Endothelial cell of umbilical vein (primary cell): ENCODE data around the gene MT2A. TPM values are rescaled to one million over a fixed set of nuclear protein-coding genes. Genes with fewer than 3 reads are reported as not detected.

Experiments used
- BruUV-seq: library from RNA; stranded (reverse); fragments of 400-500 nt; replicated peaks from 2 replicates; lab custom pipeline; 2021; lab: Mats Ljungman, UMichigan
- CTCF ChIA-PET: fragments of 300-600, 350-600 bp; sonication (Branson Sonifier 250); formaldehyde crosslinking; loops from one replicate; lab custom pipeline; 2021; ENCODE audit warnings: antibody characterized with exemption, inconsistent platforms; lab: Charles Lee
- POLR2A ChIA-PET: fragments of 300-600, 350-600 bp; sonication (Branson Sonifier 250); formaldehyde crosslinking; loops from one replicate; lab custom pipeline; 2021; ENCODE audit warnings: antibody characterized with exemption, inconsistent platforms; lab: Charles Lee
- DNase-seq: peaks from one replicate; pipeline ENCODE4 v3.0.0-alpha.2; 2011; ENCODE audit warnings: low read depth, low spot score
- FAIRE-seq: peaks from 2 replicates; lab custom pipeline; 2011; peaks lifted over from hg19 to GRCh38; lab: Jason Lieb, UNC
- H2AFZ ChIP-seq: 2 replicates; pipeline ENCODE4 v1.6.0; 2012; ENCODE audit warnings: low read depth, low read length, control low read depth, inconsistent platforms
- H3K27ac ChIP-seq: 2 replicates; pipeline ENCODE4 v1.5.1; 2011; ENCODE audit warnings: low read depth, mild to moderate bottlenecking, control low read depth, low read length, moderate library complexity; ENCODE audit not compliant: insufficient read depth
- H3K27me3 ChIP-seq, 2 experiments: 2 replicates each; pipeline versions ENCODE4 v1.6.0 to v1.6.1; 2011; ENCODE audit warnings: low read length in 2 of 2, mixed read lengths in 1 of 2; ENCODE audit not compliant: control insufficient read depth in 2 of 2, insufficient read depth in 2 of 2
- H3K36me3 ChIP-seq, 2 experiments: 2 replicates in 1 of 2; 3 replicates in 1 of 2; pipeline ENCODE4 v1.5.1; 2011; ENCODE audit warnings: low read length in 2 of 2, mild to moderate bottlenecking in 1 of 2, moderate library complexity in 1 of 2; ENCODE audit not compliant: control insufficient read depth in 2 of 2, insufficient read depth in 2 of 2; ENCODE audit errors: extremely low read depth in 1 of 2
- H3K4me1 ChIP-seq: 3 replicates; pipeline ENCODE4 v1.5.1; 2011; ENCODE audit warnings: mild to moderate bottlenecking, low read length; ENCODE audit not compliant: control insufficient read depth, insufficient read depth; ENCODE audit errors: extremely low read depth
- H3K4me2 ChIP-seq: 2 replicates; pipeline ENCODE4 v1.6.1; 2011; ENCODE audit warnings: low read length, control low read depth, mixed read lengths; ENCODE audit not compliant: insufficient read depth
- H3K4me3 ChIP-seq, 3 experiments: fragments of 200-600 bp in 1 of 3; sonication (generic), shearing (Covaris generic) in 1 of 3; replicated peaks in 1 of 3; 2 replicates each; pipeline ENCODE4 v1.5.1; 2011 to 2016; ENCODE audit warnings: control low read depth in 3 of 3, low read length in 3 of 3, mild to moderate bottlenecking in 2 of 3, inconsistent platforms in 1 of 3, low read depth in 1 of 3, moderate library complexity in 1 of 3; ENCODE audit not compliant: insufficient read depth in 1 of 3
- H3K79me2 ChIP-seq: 2 replicates; pipeline ENCODE4 v1.6.0; 2012; ENCODE audit warnings: low read length, inconsistent platforms; ENCODE audit not compliant: control insufficient read depth, insufficient read depth
- H3K9ac ChIP-seq: replicated peaks from 2 replicates; pipeline ENCODE3; 2011; ENCODE audit warnings: low read length, control low read depth; ENCODE audit not compliant: insufficient read depth; ENCODE audit errors: extremely low read depth
- H3K9me1 ChIP-seq: replicated peaks from 3 replicates; pipeline ENCODE4 v1.6.0; 2011; ENCODE audit warnings: mild to moderate bottlenecking, low read length; ENCODE audit not compliant: control insufficient read depth, insufficient read depth; ENCODE audit errors: extremely low read depth
- H3K9me3 ChIP-seq: replicated peaks from 2 replicates; pipeline ENCODE4 v1.5.1; 2012; ENCODE audit warnings: low read length, inconsistent platforms; ENCODE audit not compliant: control insufficient read depth, insufficient read depth
- H4K20me1 ChIP-seq: replicated peaks from 2 replicates; pipeline ENCODE3; 2011; ENCODE audit warnings: mild to moderate bottlenecking, low read length; ENCODE audit not compliant: control insufficient read depth, insufficient read depth; ENCODE audit errors: extremely low read depth
- EZH2 ChIP-seq: IDR thresholded peaks from 2 replicates; pipeline ENCODE4 v1.6.1; 2012; ENCODE audit warnings: borderline replicate concordance, low read depth, mild to moderate bottlenecking, moderate library complexity, low read length, inconsistent platforms; ENCODE audit not compliant: severe bottlenecking
- FOS ChIP-seq: IDR thresholded peaks from 2 replicates; pipeline ENCODE4 v1.6.1; 2011; ENCODE audit warnings: mild to moderate bottlenecking, low read length, moderate library complexity, borderline replicate concordance; ENCODE audit not compliant: insufficient read depth
- GATA2 ChIP-seq: IDR thresholded peaks from 2 replicates; pipeline ENCODE4 v1.7.0; 2011; ENCODE audit warnings: low read depth, mild to moderate bottlenecking, moderate library complexity, mixed read lengths, low read length; ENCODE audit not compliant: insufficient read length, insufficient read depth
- JUN ChIP-seq: IDR thresholded peaks from 2 replicates; pipeline ENCODE4 v1.6.1; 2011; ENCODE audit warnings: borderline replicate concordance, low read depth; ENCODE audit not compliant: insufficient read length, insufficient read depth
- MYC ChIP-seq: IDR thresholded peaks from one replicate; pipeline ENCODE4 v1.6.1; 2011; ENCODE audit warnings: mild to moderate bottlenecking, low read depth, low read length
- POLR2A ChIP-seq: IDR thresholded peaks from 2 replicates; pipeline ENCODE4 v1.6.1; 2012; ENCODE audit warnings: low read depth, mild to moderate bottlenecking, control low read depth, low read length
- POLR2AphosphoS5 ChIP-seq: IDR thresholded peaks from 2 replicates; pipeline ENCODE4 v1.6.1; 2012; ENCODE audit warnings: low read depth, mild to moderate bottlenecking, control low read depth, low read length, moderate library complexity; ENCODE audit not compliant: insufficient read depth
- dilution Hi-C: fragments of 300-500 bp; cut with MboI; formaldehyde crosslinking; loops from one replicate; pipeline ENCODE4 v1.15.0; 2019; ENCODE audit warnings: low sequenced_read_pairs; ENCODE audit not compliant: extremely low pct_ligation_motif_present
- intact Hi-C: fragments of 100-400 bp; cut with micrococcal nuclease; formaldehyde crosslinking; loops from one replicate; pipeline ENCODE4 v1.10.0; 2022
- polyA plus RNA-seq, 4 experiments: library from polyadenylated mRNA; depleted of rRNA in 3 of 4; stranded (reverse) in 3 of 4; unstranded in 1 of 4; fragments of >200 nt; gene quantifications; 2 replicates each; pipeline versions ENCODE4 v1.2.1 to v1.2.3, GENCODE V29; 2011 to 2012; ENCODE audit warnings: missing spikeins in 1 of 4
- total RNA-seq: library from RNA; stranded (reverse); gene quantifications from 2 replicates; pipeline ENCODE4 v1.2.3, GENCODE V29; 2021
- TF ChIP-seq, protein P1 (sequence below), 2 donors: IDR thresholded peaks; 1 replicate in 1 of 2; 2 replicates in 1 of 2; pipeline ENCODE4 v1.5.1; 2011; ENCODE audit warnings: low read length in 2 of 2, mild to moderate bottlenecking in 2 of 2, moderate library complexity in 2 of 2, control low read depth in 1 of 2, inconsistent platforms in 1 of 2, low read depth in 1 of 2; ENCODE audit not compliant: insufficient read depth in 1 of 2; ENCODE audit errors: extremely low read depth in 1 of 2
- TF ChIP-seq, protein P2 (sequence below): IDR thresholded peaks from 2 replicates; pipeline ENCODE4 v1.6.1; 2011; ENCODE audit not compliant: insufficient read depth, insufficient read length

MT2A gene
- total and polyA plus RNA-seq, 2 donors (not counting 3 experiments of a cell fraction or from before 2014, with no cell fraction given) = 276 to 1,337 TPM

GRCh38 chr16:56560447-56560846 lies 47.9 kb upstream of the MT2A start:
- no peaks in the 10 kb centered on the region for H3K9me3 ChIP-seq
- no peaks in the 10 kb centered on the region for H3K9me1 ChIP-seq
- no peak overlapping the region for H2AFZ ChIP-seq
- BruUV-seq = no TSS peak
- ChIA-PET CTCF (interaction anchor here (1.3 to 3.3 kb wide), 4 partner anchors 16 to 142 kb away, joined by 3 to 12 read pairs (median 8); no protein-coding TSS in a partner anchor), POLR2A (no interaction called here)
- H3K27ac ChIP-seq = no peak overlapping the region
- no peak overlapping the region for H3K4me3 ChIP-seq
- H3K4me2 ChIP-seq = no peak overlapping the region
- FAIRE-seq (no peak), DNase-seq (no peak)
- H4K20me1 ChIP-seq = no peaks in the 10 kb centered on the region
- intact Hi-C loops = no loop called here
- H3K4me1 ChIP-seq = no peaks in the 10 kb centered on the region
- dilution Hi-C loops = no loop called here
- H3K79me2 ChIP-seq = no peaks in the 10 kb centered on the region
- TF ChIP-seq, protein P1, sequence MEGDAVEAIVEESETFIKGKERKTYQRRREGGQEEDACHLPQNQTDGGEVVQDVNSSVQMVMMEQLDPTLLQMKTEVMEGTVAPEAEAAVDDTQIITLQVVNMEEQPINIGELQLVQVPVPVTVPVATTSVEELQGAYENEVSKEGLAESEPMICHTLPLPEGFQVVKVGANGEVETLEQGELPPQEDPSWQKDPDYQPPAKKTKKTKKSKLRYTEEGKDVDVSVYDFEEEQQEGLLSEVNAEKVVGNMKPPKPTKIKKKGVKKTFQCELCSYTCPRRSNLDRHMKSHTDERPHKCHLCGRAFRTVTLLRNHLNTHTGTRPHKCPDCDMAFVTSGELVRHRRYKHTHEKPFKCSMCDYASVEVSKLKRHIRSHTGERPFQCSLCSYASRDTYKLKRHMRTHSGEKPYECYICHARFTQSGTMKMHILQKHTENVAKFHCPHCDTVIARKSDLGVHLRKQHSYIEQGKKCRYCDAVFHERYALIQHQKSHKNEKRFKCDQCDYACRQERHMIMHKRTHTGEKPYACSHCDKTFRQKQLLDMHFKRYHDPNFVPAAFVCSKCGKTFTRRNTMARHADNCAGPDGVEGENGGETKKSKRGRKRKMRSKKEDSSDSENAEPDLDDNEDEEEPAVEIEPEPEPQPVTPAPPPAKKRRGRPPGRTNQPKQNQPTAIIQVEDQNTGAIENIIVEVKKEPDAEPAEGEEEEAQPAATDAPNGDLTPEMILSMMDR (IDR thresholded peaks at IDR 0.05; ENCODE audit: extremely low read depth in 1 of 2, insufficient read depth in 1 of 2, low read depth in 1 of 2, low read length in 2 of 2) = no peak
- TF ChIP-seq, protein P2, sequence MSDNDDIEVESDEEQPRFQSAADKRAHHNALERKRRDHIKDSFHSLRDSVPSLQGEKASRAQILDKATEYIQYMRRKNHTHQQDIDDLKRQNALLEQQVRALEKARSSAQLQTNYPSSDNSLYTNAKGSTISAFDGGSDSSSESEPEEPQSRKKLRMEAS = no peak
- no peak for TF ChIP-seq POLR2A
- no peak for TF ChIP-seq GATA2
- no peak for TF ChIP-seq EZH2
- TF ChIP-seq FOS = no peak
- TF ChIP-seq POLR2AphosphoS5 = no peak
- no peak for TF ChIP-seq JUN
- TF ChIP-seq MYC = no peak
- no peak overlapping the region for H3K9ac ChIP-seq
- H3K36me3 ChIP-seq = no peaks in the 10 kb centered on the region
- peaks cover 6 to 17% of the 10 kb centered on the region in 2 experiments for H3K27me3 ChIP-seq
